Stimulated activated CD8-positive, alpha-beta memory T cell treated with anti-CD3 and anti-CD28 coated beads, Interleukin-12 subunit alpha, Interleukin-12 subunit beta, amount 100 ng/mL, for 24 hours (primary cell): ENCODE results near the gene STAT1.

ENCODE experiments used
- DNase-seq: peaks from one replicate; pipeline ENCODE4 v3.0.0-alpha.2; 2020; ENCODE audit errors: extremely low read depth

The STAT1 gene

DNA sequence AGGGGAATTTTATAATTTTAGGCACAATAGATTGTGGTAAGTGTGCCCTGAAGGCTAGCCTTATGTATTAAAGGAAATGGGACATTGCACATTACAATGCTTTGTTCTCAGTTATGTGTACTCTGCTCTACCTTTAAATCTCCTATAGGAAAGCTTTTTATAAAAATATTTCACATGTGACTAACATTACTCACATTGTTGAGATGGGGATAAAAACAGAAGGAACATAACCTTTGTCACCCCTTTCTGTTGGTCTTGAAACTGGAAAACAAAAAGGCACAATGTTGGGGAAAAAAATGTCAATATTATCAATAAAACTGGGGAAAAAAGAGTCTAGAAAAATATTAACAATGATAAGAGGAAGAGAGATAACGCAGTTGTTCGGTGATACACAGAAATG is 17.3 kb upstream of the STAT1 start:
- no peak for DNase-seq

GRCh38 chr2:191030521-191031154 is 16.7 kb upstream of the STAT1 start:
- no peak for DNase-seq

DNA sequence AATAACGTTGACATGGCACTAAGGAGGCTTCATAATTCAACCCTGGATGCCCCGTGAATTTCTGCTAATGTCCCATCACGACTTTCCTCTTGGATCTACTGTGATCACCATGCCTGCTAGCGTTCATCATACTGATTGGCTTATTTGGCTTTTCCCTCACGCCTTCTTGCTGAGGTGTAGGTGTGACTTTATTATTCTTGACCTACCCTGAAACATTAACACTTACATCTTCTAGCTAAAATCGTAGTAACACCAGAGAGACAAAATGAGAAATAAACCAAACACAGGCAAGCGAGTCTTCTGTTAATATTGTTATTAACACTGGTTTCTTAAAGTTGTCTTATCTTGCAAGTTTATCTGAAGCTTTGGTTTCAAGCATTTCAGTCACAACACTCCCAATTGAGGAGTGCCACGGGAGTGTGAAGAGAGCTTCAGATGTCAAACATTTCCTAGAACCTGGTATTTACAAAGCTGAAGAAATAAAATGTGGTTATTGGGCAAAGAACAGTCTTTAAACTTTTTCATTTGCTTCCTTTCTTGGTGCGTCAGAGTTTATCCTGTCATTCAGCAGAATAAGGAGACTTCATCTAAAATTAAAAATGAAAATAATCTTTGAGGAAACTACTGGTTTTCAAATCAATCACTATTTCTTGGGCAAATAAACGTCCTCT is 15.4 kb upstream of the STAT1 start:
- DNase-seq = no peak

- no peak for DNase-seq
These were observed 12.4 kb upstream of the STAT1 start for GRCh38 chr2:191026377-191026776.

DNA sequence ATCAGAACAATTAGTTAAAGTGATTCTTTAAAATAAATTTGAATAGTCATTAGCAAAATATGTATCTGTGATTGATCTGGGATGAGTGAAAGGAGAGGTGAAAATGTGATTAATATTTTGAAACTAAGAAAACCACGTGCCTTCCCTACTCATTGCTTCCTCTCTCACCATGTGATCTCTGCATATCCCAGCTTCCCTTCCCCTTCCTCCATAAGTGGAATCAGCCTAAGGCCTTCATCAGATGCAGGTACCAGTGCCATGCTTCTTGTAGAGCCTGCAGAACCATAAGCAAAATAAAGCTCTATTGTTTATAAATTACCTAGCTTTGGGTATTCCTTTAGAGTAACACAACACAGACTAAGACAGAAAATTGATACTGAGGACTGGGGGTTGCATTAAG is 11.2 kb upstream of the STAT1 start:
- no peak for DNase-seq

GRCh38 chr2:191023235-191023679 is 9.3 kb upstream of the STAT1 start:
- DNase-seq = no peak

- no peak for DNase-seq
These were observed 6.9 kb upstream of the STAT1 start for GRCh38 chr2:191020742-191021381.

GRCh38 chr2:191020221-191020741 is 6.3 kb upstream of the STAT1 start:
- peak; percentile 86 for DNase-seq

- no peak for DNase-seq
These were observed 5.4 kb upstream of the STAT1 start for GRCh38 chr2:191019376-191019775.

- DNase-seq = no peak
These were observed 4.7 kb upstream of the STAT1 start for GRCh38 chr2:191018643-191019119.

DNA sequence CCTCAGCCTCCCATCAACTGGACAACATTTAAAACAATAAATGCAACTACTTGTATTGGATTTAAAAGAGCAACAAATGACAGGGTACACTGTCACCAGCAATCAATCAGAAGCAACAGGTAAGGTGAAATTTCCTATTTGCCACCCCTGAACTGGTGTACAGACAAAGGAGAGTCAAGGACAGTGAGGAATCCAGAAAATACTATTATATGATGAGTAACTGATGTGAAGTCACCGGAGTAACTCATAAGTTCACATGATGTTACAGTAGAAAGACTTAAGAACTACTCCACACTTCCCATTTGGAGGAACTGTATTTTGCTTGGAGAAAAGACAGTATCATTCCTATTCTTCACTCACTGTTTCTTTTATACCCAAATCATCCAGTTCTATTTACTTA is 4.1 kb upstream of the STAT1 start:
- DNase-seq = no peak

DNA sequence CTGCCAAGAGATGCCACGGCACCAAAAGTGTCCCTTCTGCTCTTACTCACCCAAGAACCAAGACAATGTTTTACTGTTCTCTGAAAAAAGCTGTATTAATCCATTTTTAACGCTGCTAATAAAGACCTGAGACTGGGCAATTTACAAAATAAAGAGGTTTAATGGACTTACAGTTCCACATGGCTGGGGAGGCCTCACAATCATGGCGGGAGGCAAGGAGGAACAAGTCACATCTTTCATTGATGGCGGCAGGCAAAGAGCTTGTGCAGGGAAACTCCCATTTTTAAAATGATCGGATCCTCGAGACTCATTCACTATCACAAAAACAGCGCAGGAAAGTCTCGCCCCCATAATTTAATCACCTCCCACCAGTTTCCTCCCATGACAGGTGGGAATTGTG is 1.9 kb upstream of the STAT1 start:
- no peak for DNase-seq

DNA sequence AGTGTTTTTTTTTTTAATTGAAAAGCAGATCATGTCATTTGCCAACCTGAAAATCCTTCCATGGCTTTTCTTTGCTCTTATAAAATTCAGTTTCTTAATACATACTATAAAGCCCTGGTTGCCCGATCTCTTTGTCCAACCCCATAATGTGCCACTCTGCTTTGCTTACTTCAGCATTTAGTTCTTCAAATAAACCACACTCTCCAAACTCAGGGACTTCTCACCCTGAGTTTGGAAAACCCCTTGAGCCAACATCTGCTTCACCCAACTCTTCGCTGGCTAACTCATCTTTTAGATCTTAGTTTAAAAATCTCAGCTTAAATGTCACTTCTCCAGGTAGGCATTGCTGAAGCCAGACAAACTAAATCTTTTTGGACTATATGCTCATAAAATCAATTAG is 1.3 kb upstream of the STAT1 start:
- no peak for DNase-seq

DNA sequence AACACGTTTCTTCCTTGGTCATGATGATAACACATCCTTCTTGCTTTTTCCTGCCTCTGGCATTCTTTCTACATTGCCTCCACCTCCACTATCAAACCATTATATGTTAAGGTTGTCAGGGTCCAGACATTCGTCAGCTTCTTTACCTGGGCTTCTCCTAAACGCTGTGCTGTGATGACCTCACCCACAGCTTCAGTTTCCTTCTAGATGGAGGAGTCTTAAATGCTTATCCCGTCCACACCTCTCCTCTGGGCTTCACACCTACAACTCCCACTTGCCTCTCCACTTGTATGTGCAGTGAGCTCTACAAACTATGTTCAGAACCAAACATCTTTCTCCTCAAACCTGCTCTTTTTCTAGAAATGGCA is 666 bp upstream of the STAT1 start:
- no peak for DNase-seq

- no peak for DNase-seq
These were observed 364 bp downstream of the STAT1 start for GRCh38 chr2:191013682-191013931.

DNA sequence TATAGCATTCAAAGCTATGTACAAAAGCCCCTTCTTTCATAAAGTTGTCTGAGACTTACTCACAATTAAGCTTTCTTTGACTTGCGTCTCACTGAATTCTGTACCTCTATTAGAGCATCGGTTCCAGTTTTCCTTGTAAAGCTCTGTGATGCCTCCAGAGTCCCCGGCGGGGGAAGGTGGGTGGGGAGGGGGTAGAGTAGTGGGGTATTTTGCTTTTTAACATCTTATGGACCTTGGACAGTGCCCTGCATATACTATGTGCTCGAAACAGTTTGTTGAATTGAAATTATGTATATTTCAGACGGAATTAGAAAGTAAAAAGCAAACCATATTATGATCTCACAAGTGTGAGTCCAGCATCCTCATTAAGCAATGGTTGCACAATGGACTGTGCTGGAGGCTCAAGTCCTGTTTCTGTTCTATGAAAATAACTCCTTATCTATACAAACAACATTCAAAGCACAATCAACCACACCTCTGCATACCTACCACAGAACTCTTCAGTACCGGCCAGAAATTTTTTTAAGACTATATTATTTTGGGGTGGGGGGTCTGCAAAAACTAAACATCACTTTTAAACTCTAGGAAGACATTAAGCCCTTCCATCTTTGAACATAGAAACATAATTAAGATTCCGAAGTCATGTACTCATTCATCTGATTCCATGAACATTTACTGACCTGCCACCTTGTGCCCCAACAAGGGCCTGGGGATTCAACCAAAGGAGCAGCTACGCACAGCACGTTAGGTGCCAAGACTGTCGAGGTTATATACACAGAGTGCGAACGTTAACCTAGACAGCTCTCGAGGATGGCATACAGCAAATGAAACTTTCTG is 908 bp downstream of the STAT1 start:
- DNase-seq = no peak

DNA sequence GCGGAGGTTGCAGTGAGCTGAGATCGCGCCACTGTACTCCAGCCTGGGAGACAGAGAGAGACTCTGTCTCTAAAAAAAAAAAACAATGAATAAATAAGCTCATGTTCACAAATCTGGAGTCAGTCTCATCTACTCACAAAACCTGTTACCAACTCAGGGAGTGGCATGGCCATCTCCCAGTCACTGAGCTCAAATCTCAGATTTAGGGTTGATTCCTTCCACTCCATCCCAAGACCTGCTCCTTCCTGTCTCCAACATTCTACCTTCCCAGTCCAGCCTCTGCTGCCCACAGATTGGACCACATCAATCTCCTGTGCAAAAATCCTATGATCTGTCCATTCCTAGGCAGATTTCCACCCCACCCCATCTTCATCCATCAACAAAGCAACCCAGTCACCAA is 1.6 kb downstream of the STAT1 start:
- DNase-seq = no peak

DNA sequence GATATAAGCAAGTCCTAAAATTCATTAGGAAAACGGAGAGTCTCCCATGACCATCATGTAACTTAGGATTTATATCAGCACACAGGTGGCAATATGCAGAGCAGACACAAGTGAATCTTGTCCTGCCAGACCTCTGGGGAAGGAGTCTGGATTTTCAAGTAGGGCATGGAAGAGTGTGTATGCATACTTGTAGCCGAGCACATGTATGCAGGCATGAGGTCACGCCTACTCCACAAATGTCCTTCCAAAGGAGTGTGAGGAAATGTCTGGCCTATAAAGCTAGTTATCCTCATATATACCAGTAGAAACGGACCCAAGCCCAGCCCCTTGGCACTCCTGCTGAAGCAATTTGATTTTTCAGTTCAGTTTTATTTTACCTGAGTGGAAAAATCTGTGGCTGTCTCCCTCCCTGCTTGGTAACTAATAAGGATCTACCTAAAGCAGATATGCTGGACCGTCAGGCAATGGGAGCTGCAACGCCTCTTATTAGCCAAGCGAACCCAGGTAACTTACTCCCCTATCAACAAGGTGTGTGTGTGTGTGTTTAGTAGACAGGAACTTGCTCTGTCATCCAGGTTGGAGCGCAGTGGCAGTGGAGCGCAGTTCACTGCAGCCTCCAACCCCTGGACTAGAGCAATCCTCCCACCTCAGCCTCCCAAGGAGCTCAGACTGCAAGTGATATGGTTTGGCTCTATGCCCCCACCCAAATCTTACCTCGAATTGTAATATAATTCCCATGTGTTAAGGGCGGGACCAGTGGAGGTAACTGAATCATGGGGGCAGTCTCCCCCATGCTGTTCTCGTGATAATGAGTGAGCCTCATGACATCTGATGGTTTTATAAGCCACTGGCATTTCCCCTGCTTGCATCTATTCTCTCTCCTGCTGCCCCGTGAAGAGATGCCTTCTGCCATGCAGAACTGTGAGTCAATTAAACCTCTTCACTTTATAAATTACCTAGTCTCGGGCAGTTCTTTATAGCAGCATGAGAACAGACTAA is 2.8 kb downstream of the STAT1 start:
- no peak for DNase-seq

DNA sequence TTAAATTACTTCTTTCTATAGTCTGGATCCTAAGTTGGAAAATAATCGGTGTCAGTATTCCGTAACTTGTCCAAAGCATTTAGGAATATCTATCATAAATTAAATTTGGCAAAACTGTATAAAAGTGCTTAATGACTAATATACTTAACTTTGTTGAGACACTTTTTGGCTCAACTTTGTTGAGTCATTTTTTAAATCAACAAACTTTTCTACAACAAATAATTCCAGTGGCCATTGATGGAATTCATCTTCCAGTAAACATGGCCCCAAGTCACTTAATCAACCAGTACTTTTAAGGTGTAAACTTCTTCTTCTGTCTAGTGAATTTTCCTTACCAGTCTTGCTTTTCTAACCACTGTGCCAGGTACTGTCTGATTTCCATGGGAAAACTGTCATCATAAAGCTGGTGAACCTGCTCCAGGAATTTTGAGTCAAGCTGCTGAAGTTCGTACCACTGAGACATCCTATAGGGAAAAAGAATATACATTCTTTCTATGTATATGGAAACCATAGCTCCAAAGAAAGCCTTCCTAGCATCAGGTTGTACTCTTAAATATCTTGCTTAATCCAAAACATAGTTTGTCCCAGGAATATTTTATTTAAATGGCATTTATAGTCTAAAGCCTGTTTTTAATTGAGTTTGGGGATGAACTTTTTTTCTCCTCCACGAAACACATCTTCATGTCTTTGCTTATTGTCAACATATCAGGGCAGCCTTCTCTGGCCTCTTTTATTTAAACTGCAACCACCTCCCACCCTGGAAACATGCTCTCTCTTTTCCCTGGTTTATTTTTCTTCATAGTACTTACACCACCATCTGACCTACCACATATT is 4.2 kb downstream of the STAT1 start:
- no peak for DNase-seq

DNA sequence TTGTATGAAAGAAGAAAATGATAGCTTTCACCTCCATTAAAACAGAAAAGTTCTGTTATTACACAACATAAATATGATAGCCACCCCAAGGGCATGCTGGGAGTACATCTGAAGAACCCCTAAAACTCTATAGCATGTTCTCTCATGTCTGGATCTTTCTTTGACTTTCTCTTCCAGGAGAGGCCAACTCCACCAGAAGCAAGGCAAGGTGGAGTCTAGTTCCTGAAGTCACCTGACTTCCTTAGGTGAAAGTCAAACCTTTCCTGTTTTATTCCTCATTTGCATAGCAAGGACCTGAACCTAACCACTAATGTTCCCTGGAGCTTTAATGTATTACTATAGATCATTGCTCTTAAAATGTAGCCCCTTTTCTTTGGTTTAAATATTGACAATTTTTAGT is 5.7 kb downstream of the STAT1 start:
- DNase-seq = no peak
